Suprapubic skin (tissue), 3 donors: ENCODE measurements around the gene HEPACAM.
A peak's percentile ranks its signal among the peaks of the same experiment; 100 is the strongest.

ENCODE experiments used
- CTCF ChIP-seq, 2 donors: fragments of 200-600 bp in 1 of 2; fragments of 450-650 bp in 1 of 2; sonication (generic) in 1 of 2; IDR thresholded peaks; one replicate each; pipeline ENCODE4 v1.5.1; 2016 to 2019; ENCODE audit warnings: antibody characterized with exemption in 2 of 2, mild to moderate bottlenecking in 1 of 2, moderate library complexity in 1 of 2
- POLR2A ChIP-seq, 2 donors: fragments of 450-650 bp; IDR thresholded peaks; one replicate each; pipeline ENCODE4 v1.6.1; 2017; ENCODE audit warnings: antibody characterized with exemption in 2 of 2, mild to moderate bottlenecking in 2 of 2, moderate library complexity in 2 of 2

GRCh38 chr11:124961972-124962609 lies 26.2 kb upstream of the HEPACAM start:
- TF ChIP-seq POLR2A (IDR thresholded peaks at IDR 0.05) (no peak), CTCF (IDR thresholded peaks at IDR 0.05) (peak; percentile 44 to 57)
